ENCODE data around the gene BRINP2. TPM values are rescaled to one million over a fixed set of nuclear protein-coding genes. Genes with fewer than 3 reads are reported as not detected.

BRINP2 gene
- total RNA-seq, 2 experiments from 2014 or later, result not detected

GRCh38 chr1:177181280-177181630, 10.5 kb downstream of the BRINP2 start:
- peak; percentile 18 for ATAC-seq (ENCODE audit: low read depth)
- H3K27ac Mint-ChIP-seq, result no peak overlapping the region
- DNase-seq, result no peak
- peaks cover 2% of the 10 kb centered on the region for H3K4me1 Mint-ChIP-seq
- POLR2A ChIA-PET, result no interaction called here
- H3K4me3 Mint-ChIP-seq, result peak overlapping the region; percentile 62
- no peaks in the 10 kb centered on the region for H3K36me3 Mint-ChIP-seq
- peaks cover 19% of the 10 kb centered on the region for H3K27me3 Mint-ChIP-seq
- H3K9me3 Mint-ChIP-seq, result no peaks in the 10 kb centered on the region

GRCh38 chr1:177181631-177182291, 11.0 kb downstream of the BRINP2 start:
- ATAC-seq (ENCODE audit: low read depth) (peak; percentile 67), DNase-seq (peak; percentile 64)
- POLR2A ChIA-PET, result no interaction called here
- Mint-ChIP-seq H3K27ac (no peak overlapping the region), H3K36me3 (no peaks in the 10 kb centered on the region), H3K4me1 (peaks cover 2% of the 10 kb centered on the region), H3K27me3 (peaks cover 19% of the 10 kb centered on the region), H3K4me3 (peak overlapping the region; percentile 62), H3K9me3 (no peaks in the 10 kb centered on the region)

- Mint-ChIP-seq H3K9me3 (no peaks in the 10 kb centered on the region), H3K27me3 (peaks cover 19% of the 10 kb centered on the region), H3K27ac (no peak overlapping the region), H3K4me1 (peaks cover 2% of the 10 kb centered on the region), H3K36me3 (no peaks in the 10 kb centered on the region), H3K4me3 (no peak overlapping the region)
- POLR2A ChIA-PET, result no interaction called here
- no peak for DNase-seq
- no peak for ATAC-seq (ENCODE audit: low read depth)
Observed at GRCh38 chr1:177183836-177184235, 13.1 kb downstream of the BRINP2 start.

- H3K4me3 Mint-ChIP-seq, result no peak overlapping the region
- peaks cover 2% of the 10 kb centered on the region for H3K4me1 Mint-ChIP-seq
- no peak for ATAC-seq (ENCODE audit: low read depth)
- H3K27me3 Mint-ChIP-seq, result peaks cover 19% of the 10 kb centered on the region
- POLR2A ChIA-PET, result no interaction called here
- no peaks in the 10 kb centered on the region for H3K9me3 Mint-ChIP-seq
- no peak for DNase-seq
- H3K36me3 Mint-ChIP-seq, result no peaks in the 10 kb centered on the region
- H3K27ac Mint-ChIP-seq, result no peak overlapping the region
Observed at GRCh38 chr1:177185209-177185608, 14.5 kb downstream of the BRINP2 start.

GRCh38 chr1:177186639-177187038, 15.9 kb downstream of the BRINP2 start:
- POLR2A ChIA-PET, result no interaction called here
- ATAC-seq (ENCODE audit: low read depth) (no peak), DNase-seq (no peak)
- Mint-ChIP-seq H3K27me3 (peaks cover 11% of the 10 kb centered on the region), H3K4me3 (no peak overlapping the region), H3K27ac (no peak overlapping the region), H3K4me1 (peaks cover 2% of the 10 kb centered on the region), H3K36me3 (no peaks in the 10 kb centered on the region), H3K9me3 (no peaks in the 10 kb centered on the region)

GRCh38 chr1:177190308-177190970, 19.7 kb downstream of the BRINP2 start:
- no peaks in the 10 kb centered on the region for H3K9me3 Mint-ChIP-seq
- H3K4me3 Mint-ChIP-seq, result no peak overlapping the region
- no peaks in the 10 kb centered on the region for H3K27me3 Mint-ChIP-seq
- POLR2A ChIA-PET, result no interaction called here
- DNase-seq, result no peak
- no peak for ATAC-seq (ENCODE audit: low read depth)
- no peak overlapping the region for H3K27ac Mint-ChIP-seq
- H3K4me1 Mint-ChIP-seq, result no peaks in the 10 kb centered on the region
- H3K36me3 Mint-ChIP-seq, result no peaks in the 10 kb centered on the region

GRCh38 chr1:177198243-177198642, 27.5 kb downstream of the BRINP2 start:
- Mint-ChIP-seq H3K4me1 (no peaks in the 10 kb centered on the region), H3K27ac (no peak overlapping the region), H3K27me3 (no peaks in the 10 kb centered on the region), H3K36me3 (no peaks in the 10 kb centered on the region), H3K9me3 (no peaks in the 10 kb centered on the region), H3K4me3 (no peak overlapping the region)
- no peak for DNase-seq
- POLR2A ChIA-PET, result no interaction called here
- no peak for ATAC-seq (ENCODE audit: low read depth)

GRCh38 chr1:177200290-177200689, 29.5 kb downstream of the BRINP2 start:
- H3K36me3 Mint-ChIP-seq, result no peaks in the 10 kb centered on the region
- no peaks in the 10 kb centered on the region for H3K9me3 Mint-ChIP-seq
- ATAC-seq (ENCODE audit: low read depth) (no peak), DNase-seq (no peak)
- no peak overlapping the region for H3K4me3 Mint-ChIP-seq
- H3K27ac Mint-ChIP-seq, result no peak overlapping the region
- POLR2A ChIA-PET, result no interaction called here
- no peaks in the 10 kb centered on the region for H3K27me3 Mint-ChIP-seq
- no peaks in the 10 kb centered on the region for H3K4me1 Mint-ChIP-seq

- no peak for DNase-seq
- no peaks in the 10 kb centered on the region for H3K4me1 Mint-ChIP-seq
- H3K4me3 Mint-ChIP-seq, result no peak overlapping the region
- ATAC-seq (ENCODE audit: low read depth), result no peak
- POLR2A ChIA-PET, result no interaction called here
- H3K36me3 Mint-ChIP-seq, result no peaks in the 10 kb centered on the region
- H3K9me3 Mint-ChIP-seq, result no peaks in the 10 kb centered on the region
- H3K27me3 Mint-ChIP-seq, result no peaks in the 10 kb centered on the region
- H3K27ac Mint-ChIP-seq, result no peak overlapping the region
Observed at GRCh38 chr1:177206831-177207355, 36.1 kb downstream of the BRINP2 start.

- Mint-ChIP-seq H3K27me3 (no peaks in the 10 kb centered on the region), H3K4me1 (no peaks in the 10 kb centered on the region)
- POLR2A ChIA-PET, result no interaction called here
Observed at GRCh38 chr1:177208920-177209319, 38.2 kb downstream of the BRINP2 start.

GRCh38 chr1:177209357-177209756, 38.6 kb downstream of the BRINP2 start:
- Mint-ChIP-seq H3K4me3 (no peak overlapping the region), H3K36me3 (no peaks in the 10 kb centered on the region), H3K27me3 (no peaks in the 10 kb centered on the region), H3K27ac (no peak overlapping the region), H3K9me3 (no peaks in the 10 kb centered on the region), H3K4me1 (no peaks in the 10 kb centered on the region)
- POLR2A ChIA-PET, result no interaction called here
- DNase-seq (no peak), ATAC-seq (ENCODE audit: low read depth) (no peak)

More at GRCh38 chr1:177208920-177209319, 38.2 kb downstream of the BRINP2 start:
- Mint-ChIP-seq H3K4me3 (no peak overlapping the region), H3K27ac (no peak overlapping the region), H3K36me3 (no peaks in the 10 kb centered on the region), H3K9me3 (no peaks in the 10 kb centered on the region)
- ATAC-seq (ENCODE audit: low read depth) (no peak), DNase-seq (no peak)

GRCh38 chr1:177210071-177210470, 39.3 kb downstream of the BRINP2 start:
- DNase-seq, result no peak
- Mint-ChIP-seq H3K4me1 (no peaks in the 10 kb centered on the region), H3K27ac (no peak overlapping the region), H3K4me3 (no peak overlapping the region), H3K9me3 (no peaks in the 10 kb centered on the region), H3K36me3 (no peaks in the 10 kb centered on the region), H3K27me3 (no peaks in the 10 kb centered on the region)
- POLR2A ChIA-PET, result no interaction called here
- ATAC-seq (ENCODE audit: low read depth), result no peak

GRCh38 chr1:177211231-177211630, 40.5 kb downstream of the BRINP2 start:
- Mint-ChIP-seq H3K27ac (no peak overlapping the region), H3K4me1 (no peaks in the 10 kb centered on the region), H3K27me3 (no peaks in the 10 kb centered on the region), H3K9me3 (peaks cover 1% of the 10 kb centered on the region), H3K4me3 (no peak overlapping the region), H3K36me3 (no peaks in the 10 kb centered on the region)
- no peak for ATAC-seq (ENCODE audit: low read depth)
- no peak for DNase-seq
- POLR2A ChIA-PET, result no interaction called here

- H3K4me1 Mint-ChIP-seq, result no peaks in the 10 kb centered on the region
- no peak overlapping the region for H3K27ac Mint-ChIP-seq
- no peak for ATAC-seq (ENCODE audit: low read depth)
- POLR2A ChIA-PET, result no interaction called here
- H3K4me3 Mint-ChIP-seq, result no peak overlapping the region
- no peaks in the 10 kb centered on the region for H3K27me3 Mint-ChIP-seq
- DNase-seq, result no peak
- no peaks in the 10 kb centered on the region for H3K36me3 Mint-ChIP-seq
- peaks cover 6% of the 10 kb centered on the region for H3K9me3 Mint-ChIP-seq
Observed at GRCh38 chr1:177216587-177217202, 45.9 kb downstream of the BRINP2 start.

All from activated naive CD8-positive, alpha-beta T cell treated with anti-CD3 and anti-CD28 coated beads, Interleukin-2, amount 10 ng/mL, durations not matched to agents 7 days and 5 days (primary cell).